Retina (tissue), 1 donor: ENCODE measurements around the gene ZNF296.

Source experiments
- DNase-seq: peaks from one replicate; pipeline ENCODE4 v3.0.0-alpha.2; 2016

ZNF296 gene

DNA sequence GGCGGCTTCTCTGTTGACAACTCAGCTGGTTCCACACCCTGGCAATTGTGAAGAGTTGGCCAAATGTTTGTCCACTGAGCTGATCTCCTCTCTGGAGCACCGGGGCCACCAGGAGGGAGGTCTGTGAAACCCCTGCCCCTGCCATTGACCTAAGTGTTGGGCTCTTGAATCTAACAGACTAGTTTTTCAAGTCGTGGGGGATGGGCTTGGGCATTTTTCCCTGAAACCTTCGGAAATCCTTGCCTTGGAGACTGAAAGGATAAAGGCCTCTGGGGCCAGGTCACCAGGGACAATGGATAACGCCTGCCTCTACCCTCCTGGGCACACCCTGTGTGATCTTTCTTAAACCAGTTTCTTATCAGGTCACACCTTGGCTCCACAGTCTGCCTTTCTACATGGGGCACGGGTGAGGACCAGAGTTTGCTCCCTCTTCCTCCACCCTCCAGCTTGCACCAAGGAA lies 3.7 kb upstream of the ZNF296 start:
- DNase-seq: no peak

DNA sequence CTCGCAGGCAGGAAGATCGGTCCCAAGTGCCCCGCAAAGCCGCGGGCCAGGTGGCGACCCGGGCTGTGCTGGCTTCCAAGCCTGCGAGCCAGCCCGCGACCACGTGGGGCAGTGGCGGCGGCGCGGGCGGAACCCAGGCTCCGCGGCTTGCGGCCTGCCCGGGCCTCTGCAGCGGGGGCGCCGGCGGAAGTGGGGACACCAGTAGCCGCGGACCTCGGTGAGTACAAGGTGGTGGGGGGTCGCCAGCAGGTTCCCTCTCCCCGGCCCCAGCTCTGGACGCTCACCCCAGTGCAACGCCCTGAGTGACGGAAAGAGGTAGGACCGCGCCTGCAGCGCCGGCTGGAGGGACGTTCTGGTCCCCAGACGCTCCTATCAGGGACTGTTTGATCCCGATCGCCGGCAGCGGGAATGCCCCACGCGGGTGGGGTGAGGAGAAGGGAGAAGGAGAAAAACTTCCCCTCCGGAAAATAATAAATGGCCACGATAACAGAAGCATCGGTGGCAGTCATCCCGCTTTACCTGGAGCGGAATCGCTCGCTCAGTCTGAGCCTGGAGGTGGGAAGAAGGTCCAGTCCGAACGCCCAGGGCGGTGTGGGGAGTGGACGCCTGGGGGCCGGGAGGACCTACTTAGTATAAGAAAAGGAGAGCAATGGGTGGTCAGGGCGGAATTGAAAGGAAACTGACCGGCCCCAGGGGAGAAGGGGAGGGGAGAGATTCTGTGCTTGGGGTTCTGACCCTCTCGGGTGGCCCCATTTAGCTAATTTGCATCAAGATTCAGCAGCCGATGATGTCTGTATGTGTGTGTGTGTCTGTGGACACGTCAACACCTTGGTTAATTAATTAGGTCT lies 3.0 kb upstream of the ZNF296 start, which contains the start of gene GEMIN7:
TSS of gene GEMIN7 (plus strand) at position 198 of the 848 bp plus-strand sequence. CDS start 10,855 bp downstream, outside the sequence.
- peak; percentile 93 for DNase-seq

DNA sequence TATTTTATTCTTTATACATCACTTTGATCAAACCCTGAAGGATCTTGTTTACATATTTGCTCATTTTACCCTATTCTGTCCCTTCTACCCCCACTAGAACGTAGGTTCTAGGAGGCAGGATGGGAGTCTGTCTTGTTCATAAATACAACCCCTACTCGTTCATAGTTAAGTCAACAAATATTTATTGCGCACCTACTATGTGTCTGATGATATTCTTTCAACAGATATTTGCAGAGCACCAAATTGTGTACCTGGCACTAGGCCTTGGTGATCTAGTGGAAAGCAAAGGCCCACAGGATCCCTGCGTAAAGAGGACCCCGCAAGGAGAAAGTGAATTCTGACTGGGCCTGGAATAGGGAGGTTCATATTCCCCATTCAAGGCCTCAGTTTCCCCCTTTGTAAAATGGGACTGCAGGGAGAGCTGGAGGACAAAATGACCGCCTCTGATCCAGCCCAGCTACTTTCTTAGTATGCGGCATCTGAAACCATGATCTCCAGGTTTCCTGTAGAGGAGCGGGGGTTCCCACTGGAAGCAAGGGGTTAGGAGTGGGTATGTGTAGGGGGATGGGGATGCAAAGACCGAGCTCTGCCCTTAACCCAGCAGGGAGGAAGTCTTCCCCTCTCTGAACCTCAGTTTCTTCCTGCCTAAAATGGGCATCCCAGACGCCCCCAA lies 2.2 kb upstream of the ZNF296 start:
- no peak for DNase-seq

DNA sequence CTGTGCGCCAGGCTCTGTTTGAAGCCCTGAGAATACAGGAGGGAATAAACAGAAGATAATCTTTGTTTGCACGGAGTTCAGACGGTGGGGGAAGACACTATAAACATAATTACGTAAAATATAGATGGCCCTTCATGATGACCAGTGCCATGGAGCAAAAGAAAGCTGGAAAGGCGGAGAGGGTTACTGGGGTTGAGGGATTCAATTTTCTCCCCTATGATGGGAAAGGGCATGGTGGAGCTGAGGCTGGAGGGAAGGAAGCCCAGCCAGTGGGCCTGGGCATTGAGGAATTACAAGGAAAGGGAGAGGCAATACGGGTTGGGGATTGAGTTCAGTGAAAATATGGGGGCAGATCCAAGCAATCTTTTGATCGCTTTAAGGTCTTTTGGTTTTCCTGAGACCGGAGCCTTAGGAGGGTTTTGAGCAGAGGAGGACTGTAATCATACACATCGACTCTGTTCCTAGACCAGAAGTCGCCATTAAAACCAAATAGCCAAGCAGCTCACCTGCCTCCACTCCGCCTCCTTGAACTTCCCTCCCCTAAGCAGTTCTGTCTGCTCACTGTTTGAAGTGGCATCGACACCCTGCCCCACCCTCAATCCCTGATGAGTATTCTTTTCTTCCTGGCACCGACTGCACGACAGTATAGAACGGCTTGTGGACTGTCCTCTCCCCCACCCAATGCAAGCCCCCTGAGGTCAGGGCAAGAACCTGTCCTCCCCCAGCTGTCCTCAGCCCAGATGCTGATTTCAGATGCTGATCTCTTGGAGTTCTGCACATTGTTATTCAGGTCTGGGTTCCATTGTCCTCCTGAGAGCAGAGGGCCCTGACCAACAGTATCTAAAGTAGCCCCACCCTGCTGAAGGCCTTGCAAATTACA lies 813 bp upstream of the ZNF296 start:
- no peak for DNase-seq

DNA sequence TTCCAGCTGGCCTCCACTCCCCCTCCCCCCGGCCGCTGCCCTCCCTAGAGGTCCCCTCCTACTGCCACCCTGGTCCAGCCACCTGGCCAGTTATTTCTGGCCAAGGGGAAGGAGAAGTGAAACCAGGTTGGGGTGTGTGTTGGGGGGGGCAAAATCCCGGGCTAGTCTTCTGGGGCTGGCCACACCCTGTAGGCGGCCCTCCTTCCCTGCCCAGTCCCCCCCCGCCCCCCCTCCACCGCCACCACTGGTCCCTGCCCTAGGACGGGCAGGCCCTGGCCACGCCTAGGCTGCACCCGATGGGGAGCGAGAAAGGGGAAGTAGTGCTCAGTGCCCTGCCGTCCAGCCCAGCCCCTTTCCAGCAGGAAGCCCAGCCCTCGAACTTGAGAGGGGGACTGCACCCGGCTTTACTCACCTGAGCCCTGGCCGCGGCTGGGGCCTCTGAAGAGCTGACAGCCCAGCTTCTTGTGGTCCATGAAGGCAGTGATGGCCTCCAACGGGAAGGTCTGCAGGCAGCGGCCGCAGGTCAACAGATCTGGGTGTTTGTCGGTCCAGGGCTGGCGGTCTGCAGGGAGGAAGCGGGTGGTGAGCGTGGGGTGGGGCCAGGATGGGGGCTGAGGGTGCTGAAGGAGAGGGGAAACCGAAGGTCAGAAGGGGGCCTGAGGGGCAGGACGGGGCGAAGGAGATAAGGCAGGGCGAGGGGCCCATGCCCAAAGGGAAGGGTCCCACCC lies 813 bp downstream of the ZNF296 start:
- DNase-seq: peak; percentile 24

DNA sequence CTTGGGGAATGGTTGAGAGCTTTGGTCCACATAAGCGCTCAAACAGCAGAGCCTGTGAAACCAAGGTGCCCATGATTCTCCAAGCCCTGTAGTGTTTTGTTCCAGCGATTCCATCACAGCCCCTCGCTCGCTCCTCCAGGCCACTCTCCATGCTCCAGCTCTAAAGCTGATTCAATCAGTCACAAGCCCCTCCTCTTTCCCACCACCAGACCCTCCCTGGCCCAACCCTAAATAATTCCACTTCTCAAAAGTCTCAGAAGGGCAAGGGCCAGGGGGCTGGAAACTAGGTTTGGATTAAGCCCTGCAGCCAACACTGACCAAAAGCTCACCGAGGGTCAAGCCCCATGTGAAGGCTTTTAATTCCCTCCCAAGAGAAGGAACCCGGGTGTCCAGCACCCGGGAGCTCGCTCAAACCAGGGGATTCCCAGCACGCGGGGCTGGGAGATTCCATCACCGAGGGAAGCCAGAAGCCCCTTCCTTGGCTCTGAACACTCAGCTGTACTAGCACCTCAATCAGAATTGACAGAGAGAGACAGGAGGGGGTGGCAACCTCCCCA lies 1.5 kb downstream of the ZNF296 start:
- DNase-seq: peak; percentile 19

DNA sequence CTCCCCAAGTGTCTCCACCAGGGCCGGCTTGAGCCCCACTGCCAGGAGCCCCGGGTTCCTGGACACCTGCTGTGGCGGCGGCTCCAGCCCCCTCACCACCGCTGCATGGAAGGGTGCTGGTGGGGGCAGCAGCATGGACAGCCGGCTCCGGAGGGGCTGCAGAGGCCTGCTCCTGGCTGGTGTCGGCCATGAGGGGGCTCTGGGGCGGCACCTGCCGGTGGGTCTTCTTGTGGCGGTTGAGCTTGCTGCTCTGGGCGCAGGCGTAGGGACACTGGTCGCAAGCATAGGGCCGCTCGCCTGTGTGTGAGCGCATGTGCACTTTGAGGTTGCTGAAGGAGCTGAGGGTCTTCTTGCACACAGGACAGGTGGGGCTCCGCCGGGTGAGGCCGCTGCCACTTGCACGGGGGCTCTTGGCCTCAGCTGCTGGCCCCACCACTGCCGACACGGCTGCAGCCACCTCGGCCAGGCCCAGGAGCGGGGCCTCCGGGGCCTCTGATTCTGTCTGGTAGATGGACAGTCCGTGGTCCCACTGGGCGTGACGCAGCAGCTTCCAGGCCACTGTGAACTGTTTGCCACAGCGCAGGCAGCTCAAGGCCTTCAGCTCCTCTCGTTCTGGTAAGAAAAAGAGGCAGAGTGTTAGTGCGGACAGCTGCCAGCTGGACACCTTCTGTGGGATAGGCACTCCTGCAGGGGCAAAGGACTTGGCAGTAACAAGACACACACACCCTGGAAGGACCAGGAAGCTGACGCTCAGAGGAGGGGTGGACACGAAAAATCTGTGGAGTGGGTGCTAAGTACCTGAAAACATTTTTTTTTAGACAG lies 4.1 kb downstream of the ZNF296 start:
- no peak for DNase-seq

DNA sequence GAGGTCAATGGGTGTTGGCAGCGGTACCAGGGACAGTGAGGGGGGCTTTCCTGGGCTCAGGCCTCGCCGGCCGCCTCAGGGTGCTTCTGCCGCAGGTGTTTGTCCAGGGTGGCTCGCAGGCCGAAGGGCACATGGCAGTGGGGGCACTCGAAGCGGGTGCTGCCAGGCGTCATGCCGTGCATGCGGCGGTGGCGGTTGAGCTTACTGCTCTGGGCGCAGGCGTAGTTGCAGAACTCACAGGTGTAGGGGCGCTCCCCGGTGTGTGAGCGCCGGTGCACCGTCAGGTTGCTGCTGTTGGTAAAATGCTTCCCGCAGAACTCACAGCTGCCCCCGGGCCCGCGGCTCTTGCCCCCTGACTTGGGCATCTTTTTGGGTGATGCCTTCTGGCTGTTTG lies 4.7 kb downstream of the ZNF296 start:
- no peak for DNase-seq

DNA sequence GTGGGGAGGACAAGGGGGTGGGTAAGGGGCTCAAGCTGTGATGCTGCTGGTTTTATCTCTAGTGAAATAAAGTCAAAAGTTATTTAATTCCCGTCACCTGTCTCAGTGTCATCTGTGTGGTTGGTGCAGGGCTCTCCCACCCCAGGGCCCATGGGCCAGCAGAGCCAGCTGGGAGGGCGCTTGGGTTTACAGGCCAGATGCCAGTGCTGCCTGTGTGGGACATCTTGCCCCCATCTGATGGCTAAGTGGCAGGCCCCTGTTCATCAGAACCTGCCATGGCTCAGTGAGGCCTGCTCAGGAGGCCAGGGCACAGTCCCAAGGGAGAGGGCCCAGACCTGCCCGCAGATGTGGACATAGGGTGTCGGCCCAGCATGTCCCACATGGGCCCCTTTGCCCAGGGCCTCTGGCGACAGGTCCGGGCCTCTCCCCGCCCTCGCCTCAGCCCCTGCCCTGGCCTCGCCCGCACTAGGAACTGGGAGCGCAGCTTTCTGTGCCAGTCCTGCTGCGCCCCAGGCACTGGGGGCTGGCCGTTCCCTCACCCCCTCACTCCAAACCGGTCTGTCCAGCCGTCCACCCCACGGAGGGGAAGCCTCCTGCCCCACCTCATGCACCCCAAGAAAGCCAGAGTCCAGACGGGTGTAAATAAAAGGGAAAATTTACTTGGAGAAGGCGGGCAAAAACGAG lies 5.3 kb downstream of the ZNF296 start:
- DNase-seq: no peak

DNA sequence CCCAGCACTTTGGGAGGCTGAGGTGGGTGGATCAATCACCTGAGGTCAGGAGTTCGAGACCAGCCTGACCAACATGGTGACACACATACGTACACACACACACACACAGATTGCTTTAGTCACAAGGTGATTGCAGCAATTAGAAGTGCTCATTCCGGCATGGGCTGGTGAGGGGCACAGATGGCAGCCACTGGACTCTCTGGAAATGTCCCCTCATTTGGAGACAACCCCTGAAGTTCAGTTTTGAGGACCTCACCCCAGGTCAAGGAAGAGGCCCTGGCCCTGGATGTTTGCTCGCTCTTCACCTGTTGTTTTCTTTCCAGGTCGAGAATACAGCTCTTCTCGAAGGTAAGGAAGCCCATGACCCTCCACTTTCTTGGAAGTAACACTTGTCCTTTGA lies 6.1 kb downstream of the ZNF296 start:
- no peak for DNase-seq

DNA sequence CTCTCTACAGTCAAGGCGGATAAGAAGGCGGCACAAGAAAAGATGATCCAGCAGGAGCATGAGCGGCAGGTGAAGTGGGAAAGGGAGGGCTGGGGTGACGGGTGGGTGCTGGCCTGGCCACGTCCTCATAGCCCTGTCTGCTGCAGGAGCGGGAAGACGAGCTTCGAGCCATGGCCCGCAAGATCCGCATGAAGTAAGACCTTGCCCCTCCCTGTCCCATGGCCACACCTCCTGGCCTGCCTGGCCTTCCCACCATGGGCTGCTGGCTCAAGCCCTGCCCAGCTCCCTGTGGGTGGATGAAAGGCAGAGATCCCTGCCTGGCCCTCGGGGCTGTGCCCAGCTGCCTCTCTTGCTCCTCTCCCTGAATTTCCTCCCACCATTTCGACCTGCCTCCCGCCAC lies 7.2 kb downstream of the ZNF296 start:
- no peak for DNase-seq

DNA sequence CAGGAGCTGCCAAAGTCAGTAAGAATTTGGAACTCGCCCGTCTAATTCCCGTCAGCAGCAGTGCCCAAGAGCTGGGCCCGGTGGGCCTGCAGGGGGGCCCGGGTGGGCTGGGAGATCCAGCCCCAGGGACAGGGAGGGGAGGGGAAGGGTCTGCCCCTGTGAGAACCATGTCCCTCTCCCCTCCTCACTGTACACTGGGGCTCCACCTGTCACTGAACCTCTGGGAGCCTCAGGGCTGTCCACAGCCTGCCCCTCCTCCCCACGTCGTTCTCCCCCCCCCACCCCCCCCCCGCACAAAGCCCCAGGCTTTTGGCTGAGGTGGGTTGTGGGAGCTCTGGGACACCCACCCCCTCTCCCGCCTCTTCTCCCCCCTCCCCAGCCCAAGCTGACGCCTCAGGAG lies 8.2 kb downstream of the ZNF296 start:
- no peak for DNase-seq

DNA sequence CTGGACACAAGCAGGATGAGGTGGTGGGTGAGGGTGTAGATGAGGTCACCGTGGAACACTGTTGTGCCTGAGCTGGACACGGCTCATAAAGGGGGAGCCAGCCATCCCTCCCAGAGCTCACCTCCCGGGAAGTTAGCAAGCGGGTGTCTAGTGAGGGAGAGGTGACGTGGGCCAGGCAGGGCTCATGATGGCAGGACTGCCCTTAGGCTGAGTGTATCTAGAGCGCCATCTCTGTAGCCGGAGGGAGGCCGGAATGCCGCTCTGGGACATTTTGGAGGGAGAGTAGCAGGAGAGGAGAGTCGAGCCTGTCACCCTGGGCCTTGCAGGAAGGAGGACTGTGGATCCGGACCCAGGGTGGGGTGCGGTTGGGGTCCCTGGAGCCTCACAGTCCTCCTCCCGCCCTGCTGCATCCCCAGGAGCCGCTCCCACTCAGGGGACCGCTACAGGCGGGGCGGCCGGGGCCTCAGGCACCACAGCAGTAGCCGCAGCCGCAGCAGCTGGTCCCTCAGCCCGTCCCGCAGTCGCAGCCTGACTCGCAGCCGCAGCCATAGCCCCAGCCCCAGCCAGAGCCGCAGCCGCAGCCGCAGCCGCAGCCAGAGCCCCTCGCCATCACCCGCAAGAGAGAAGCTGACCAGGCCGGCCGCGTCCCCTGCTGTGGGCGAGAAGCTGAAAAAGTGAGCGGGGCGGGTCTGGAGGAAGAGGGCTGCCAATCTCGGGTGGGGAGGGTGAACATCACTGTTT lies 9.2 kb downstream of the ZNF296 start:
- DNase-seq: no peak

DNA sequence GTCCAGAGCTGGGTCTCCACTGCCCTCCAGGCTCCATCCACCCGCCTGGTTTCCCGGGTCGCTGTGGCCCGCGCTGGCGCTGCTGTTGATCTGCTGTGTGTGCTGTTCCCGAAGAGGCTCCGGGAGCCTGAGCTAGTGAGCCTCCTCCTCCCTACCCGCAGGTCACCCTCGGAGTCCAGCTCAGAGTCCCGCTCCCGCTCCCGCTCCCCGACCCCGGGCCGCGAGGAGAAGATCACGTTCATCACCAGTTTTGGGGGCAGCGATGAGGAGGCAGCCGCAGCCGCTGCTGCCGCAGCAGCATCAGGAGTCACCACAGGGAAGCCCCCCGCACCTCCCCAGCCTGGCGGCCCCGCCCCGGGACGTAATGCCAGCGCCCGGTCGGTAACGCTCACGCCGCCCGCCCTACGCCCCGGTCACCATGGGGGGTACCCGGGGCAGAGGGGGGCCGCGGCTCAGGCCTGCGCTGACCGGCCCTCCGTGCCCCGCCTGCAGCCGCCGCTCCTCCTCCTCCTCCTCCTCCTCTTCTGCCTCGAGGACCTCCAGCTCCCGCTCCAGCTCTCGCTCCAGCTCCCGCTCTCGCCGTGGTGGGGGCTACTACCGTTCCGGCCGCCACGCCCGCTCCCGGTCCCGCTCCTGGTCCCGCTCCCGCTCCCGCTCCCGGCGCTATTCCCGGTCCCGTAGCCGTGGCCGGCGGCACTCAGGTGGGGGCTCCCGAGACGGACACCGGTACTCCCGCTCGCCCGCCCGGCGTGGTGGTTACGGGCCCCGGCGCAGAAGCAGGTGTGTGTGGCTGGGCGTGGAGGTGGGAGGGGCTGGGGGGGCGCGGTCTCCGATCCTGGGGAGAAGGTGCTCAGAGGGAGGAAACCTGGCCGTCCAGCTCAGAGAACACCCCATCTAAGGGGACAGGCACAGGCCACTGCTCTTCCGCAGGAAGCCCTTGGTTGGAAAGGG lies 12.2 kb downstream of the ZNF296 start:
- no peak for DNase-seq

DNA sequence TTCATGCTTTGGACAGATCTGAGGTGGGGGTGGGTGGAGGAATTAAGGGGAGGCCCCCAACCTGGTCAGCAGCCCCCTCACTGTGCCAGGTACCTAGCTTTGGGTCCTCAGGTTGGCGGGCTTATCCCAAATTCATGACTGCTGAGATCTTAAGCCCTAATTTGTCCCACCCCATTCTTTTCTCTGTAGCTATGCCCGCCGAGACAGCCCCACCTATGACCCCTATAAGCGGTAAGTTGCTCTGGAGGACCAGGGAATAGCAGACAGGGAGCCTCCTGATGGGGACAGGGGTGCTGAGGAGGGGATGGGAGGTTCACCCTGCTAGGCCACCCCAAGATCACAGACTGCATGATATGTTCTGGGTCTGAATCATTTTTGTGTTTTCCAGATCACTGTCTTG lies 14.3 kb downstream of the ZNF296 start:
- DNase-seq: no peak

DNA sequence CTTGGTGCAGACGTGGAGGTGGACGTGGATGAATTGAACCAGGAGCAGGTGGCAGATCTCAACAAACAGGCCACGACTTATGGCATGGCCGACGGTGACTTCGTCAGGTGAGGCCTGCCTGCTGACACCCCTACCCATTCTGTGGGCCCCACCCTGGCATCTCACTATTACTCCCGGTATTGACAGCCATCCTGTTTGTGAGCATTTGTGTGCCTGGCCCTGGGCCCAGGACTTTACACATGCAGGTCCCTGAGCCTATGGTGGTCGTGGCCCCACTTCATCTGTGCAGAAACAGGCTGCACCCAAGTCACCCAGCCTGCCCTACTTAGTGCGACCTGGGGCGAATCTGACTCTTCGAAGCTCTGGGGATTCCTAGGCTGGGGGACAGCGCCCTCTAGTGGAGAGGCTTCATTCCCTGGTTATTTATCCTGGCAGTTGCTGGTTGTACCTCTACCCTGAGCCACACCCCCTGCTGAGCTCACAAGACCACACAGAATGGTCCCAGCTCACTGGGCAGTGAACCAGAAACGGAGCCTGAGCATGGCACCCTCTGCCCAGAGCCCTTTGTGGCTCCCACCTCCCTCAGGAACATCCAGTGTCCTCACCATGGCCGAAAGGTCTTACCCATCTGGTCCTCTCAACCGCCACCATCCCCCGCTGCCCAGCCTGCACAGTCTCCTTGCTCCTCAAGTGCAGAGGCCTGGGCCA lies 16.9 kb downstream of the ZNF296 start:
- peak; percentile 63 for DNase-seq

DNA sequence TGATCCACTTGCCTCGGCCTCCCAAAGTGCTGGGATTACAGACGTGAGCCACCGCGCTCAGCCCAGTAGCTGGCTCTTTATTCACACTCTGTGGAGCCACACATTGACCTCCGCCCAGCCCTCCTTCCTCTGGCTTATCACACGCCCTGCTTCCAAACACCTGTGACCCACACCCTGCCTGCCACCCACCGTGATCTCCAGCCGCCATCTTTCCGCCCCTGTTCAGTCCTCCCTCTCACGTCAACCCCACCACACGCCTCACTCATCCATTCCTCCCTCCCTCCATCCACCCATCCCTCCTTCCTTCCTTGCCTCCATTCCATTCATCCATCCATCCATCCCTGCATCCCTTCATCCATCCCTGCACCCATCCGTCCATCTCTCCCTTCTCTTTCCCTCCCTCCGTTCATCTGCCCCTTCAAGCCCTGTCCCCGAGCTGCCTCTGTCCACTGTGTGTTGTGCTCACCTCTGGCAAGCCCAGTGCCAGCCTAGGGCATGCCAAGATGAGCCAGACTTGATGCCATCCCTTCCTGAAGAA lies 17.6 kb downstream of the ZNF296 start:
- DNase-seq: no peak

DNA sequence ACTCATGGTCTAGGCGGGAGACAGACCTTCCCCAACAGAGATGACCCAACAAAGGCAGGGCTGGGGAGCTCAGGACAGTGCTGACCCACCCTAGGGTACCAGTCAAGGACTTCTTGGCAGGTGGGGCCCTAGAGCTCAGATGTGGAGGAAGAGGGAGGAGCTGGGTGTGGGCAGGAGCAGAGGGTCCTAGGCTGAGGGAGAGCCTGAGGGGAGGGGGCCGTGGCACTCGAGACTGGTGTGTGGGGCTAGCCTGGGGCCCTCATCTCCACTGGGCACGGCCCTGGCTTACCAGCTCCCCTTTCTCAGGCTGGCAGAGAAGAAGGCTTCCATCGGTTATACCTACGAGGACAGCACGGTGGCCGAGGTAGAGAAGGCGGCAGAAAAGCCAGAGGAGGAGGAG lies 18.8 kb downstream of the ZNF296 start:
- no peak for DNase-seq
